ENCODE measurements around the gene NOSTRIN.
"Not testable (repeated sequence)": the region's sequence is repeated elsewhere in the genome, so short reads cannot be mapped to it uniquely, and the experiment has no call there.

The NOSTRIN gene

DNA sequence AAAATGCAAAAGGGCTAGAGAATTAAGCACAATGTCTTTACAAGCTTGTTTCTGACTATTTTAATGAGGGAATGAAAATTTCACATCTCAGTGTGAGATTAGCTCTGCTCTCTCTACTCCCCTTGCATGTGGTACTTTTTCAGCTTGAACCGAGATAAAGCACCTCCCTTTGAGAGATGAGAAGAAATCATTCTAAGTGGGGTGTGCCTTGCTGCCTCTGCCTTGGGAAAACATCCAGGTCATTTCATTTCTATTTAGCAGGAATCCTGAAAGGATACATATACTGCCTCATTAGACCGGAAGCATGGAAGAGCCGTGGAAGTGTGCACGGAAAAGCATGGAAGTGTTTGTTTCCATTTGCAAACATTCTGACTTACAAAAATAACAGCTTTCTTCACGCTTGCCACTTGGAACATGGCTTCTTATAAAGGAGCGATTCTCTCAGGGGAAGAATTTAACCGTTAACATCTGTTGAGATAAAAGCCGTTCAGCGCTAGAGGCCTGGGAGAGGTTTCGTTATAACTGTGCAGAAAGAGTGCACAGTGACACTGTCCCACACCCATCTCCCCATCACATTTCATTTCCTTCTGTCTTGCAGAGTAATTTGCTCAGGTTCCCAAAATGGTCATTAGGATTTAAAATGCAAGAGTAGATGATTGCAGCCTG is 16.7 kb downstream of the NOSTRIN start:
- DNase-seq (ENCODE audit: low read depth), result no peak

DNA sequence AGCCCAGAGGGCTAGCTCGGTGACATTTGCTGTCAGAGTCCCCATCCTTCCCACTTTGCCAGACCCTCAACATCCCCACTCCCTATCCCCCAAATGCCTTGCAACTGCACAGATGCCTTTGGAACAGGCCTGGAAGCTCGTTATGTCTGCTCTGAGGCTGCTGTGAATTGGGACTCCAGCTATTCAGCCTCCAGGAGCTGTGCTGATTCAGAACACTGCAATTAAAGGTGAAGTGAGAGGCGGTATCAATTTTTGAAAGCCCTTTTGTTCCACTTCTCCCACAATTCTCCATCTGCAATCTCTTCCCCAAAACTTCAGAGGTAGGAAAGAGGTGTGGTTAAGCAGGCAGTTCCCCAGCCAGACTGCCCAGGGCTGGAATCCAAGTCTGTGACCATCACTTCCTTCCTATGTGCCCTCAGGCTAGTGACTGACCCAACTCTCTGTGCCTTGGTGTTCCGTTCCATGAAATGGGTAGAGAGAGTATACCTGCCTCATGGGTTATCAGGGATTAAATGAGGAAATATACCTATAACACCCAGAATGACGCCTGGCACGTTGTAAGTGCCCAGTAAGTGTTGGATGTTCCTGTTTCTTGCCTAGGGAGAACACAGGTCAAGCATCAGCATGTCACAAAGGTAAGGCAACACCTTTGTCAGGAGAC is 17.5 kb downstream of the NOSTRIN start:
- DNase-seq (ENCODE audit: low read depth), result no peak

DNA sequence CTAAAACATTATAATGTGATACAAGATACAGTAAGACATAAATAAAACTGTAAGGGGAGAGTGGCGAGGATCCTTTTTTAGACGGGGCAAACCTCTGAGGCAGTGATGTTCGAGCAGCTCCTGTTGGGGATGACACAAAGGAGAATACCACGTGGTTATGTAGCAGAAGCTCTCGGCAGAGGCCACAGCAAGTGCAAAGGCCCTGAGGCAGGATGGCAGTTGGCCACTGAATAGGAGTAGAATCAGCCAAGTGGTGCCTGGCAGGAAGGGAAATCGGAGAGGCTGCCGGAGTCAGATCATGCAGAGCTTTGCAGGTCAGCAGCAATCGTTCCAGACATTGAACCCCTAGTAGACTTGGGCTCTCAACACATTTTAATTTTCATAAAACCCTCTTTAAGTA is 19.1 kb downstream of the NOSTRIN start:
- no peak for DNase-seq (ENCODE audit: low read depth)

DNA sequence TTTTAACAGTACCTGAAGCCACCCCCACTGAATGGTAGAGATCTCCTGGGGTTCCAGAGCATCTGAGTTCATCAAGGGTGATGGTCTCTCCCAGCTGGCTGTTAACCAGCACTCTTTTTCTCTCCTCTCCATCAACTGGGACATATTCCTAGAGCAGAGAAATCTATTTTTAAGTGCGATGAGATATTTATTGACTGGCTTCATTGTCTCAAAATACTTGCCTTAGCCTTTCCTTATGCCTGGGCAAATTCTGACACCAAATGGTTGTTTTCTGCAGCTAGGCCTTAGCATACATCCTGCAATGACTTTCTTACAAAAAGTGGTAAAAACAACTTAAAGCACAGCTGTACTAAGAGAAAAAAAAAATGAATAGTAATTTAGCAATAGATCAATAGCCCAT is 19.6 kb downstream of the NOSTRIN start:
- no peak for DNase-seq (ENCODE audit: low read depth)

DNA sequence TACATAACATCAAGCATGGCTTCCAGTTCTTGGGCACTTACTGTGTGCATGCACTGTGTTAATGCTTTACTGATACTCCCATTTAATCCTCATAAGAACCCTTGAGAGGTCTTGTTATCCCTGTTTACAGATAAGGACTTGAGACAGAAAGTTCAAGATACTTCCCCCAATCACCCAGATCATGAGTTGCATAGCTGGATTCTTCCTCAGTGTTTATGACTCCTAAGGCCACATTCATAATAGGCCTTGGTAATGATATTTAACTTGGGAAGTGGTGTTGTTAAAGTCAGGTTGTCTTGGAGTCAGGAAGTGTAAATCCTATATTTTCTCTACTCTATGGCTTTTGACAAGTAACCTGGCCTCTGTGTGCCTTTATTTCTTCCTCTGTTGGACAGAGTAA is 22.7 kb downstream of the NOSTRIN start:
- DNase-seq (ENCODE audit: low read depth), result no peak

DNA sequence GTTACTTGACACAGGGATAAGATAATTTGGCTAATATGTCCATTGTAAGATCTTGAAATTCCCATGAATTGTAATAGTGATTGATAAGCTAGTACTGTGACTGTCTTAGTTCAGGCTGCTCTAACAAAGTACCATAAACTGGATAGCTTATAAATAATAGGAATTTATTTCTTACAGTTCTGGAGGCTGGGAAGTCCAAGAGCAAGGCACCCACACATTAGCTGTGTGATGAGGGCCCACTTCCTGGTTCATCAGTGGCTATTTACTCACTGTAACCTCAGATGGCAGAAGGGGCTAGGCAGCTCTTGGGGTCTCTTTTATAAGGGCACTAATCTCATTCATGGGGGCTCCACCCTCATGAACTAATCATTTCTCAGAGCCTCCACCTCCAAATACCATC is 28.5 kb downstream of the NOSTRIN start:
- no peak for DNase-seq (ENCODE audit: low read depth)

DNA sequence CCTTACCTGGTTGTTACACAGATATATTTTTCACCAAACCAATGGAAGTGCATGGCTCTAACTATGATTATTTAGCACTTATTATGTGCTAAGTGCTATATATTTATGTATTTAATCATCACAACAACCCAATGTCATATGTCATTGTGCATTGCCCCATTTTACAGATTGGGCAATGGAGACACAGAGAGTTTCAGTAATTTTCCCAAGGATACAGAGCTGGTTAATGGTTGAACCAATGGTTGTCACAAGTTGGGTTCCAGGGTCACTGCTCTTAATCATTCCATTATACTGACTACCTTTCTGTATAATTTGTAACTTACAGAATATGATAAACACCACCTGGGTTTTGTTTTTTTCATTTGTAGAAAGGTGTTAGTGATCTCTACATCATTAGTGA is 29.2 kb downstream of the NOSTRIN start:
- no peak for DNase-seq (ENCODE audit: low read depth)

DNA sequence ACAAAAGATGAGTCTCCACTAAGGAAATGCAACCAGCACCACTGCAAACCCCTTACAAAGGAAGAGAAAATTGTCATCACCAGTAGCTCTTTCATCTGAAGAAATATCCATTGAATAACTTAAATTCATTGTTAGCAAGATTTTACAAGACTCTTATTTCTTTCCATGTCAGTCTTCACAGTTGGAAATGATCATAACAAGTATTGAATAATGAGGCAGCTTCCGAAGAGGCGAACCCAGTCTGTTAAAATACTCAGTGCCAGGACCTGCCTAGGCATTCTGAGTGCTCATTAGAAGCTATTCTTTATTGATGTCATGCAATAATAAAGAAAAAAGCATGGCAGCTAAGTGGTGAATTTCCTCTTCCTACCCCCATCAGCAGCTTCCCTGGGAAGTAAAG is 33.5 kb downstream of the NOSTRIN start:
- DNase-seq (ENCODE audit: low read depth), result no peak

DNA sequence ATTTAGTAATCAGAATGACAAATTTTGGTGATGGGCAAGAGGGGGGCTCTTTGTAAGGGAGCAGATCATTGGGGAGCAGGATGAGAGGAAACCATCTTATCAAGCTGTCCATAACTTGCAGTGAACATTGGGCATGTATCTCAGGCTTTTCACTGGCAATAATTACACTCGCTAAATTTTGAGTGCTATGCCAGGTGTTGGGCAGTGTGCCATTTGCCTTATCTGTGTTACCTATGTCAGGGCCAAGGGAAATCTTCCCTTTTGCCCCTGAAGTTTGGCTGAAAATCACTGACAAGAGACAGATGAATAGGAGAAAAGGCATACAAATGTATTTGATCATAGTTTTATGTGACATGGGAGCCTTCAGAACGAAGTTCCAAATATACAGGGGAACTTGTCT is 39.0 kb downstream of the NOSTRIN start:
- DNase-seq (ENCODE audit: low read depth), result no peak

DNA sequence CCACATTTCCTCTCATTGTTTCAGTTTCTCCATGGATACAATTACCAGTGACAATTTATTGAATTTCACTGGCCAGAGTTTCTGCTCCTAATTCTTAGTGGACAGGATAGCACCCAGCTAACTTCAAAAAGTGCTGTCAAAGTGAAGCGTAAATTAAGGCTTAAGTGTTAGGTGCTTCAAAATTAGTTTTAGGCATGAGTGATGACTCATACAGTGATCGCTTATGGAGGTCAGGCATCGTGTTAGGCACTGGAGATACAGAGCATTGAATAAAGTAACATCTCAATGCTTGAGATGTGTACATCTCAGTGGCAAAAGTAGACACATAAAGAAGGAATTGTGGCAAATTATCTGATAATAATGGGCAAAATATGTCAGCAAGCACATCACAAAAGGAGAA is 40.8 kb downstream of the NOSTRIN start:
- no peak for DNase-seq (ENCODE audit: low read depth)

DNA sequence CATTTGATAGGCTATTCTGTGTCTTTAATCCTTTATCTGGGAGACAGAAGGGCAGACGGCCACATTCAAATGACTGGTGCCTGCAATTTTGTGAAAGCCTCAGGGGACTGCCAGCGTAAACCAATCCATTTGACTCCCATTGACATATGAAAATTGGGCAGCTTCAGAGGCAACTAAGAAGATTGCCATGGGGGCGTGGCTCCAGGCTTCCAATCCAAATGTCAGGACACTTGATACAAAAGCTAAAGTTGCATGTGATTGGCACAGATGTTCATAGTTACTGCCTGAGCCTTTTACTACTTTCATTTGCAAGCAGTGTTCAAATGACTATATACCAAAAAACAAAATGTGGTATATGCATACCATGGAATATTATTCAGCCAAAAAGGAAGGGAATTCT is 45.8 kb downstream of the NOSTRIN start:
- DNase-seq (ENCODE audit: low read depth), result no peak

DNA sequence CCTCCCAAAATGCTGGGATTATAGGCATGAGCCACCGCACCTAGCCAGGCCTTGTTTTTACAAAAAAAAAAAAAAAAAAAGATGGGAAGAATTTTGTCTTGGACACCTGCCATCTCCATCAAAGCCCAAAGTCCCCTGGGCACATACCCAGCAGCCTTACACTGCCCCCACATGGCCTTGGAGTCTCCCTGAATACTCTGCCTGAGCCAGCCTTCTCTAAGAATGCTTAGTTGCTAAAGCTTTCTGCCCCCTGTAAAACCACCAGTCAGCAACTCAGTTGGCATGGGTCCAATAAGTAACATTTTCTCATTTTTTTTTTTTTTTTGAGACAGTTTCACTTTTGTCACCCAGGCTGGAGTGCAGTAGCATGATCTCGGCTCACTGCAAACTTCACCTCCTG is 47.2 kb downstream of the NOSTRIN start:
- peak; percentile 58 for DNase-seq (ENCODE audit: low read depth)

DNA sequence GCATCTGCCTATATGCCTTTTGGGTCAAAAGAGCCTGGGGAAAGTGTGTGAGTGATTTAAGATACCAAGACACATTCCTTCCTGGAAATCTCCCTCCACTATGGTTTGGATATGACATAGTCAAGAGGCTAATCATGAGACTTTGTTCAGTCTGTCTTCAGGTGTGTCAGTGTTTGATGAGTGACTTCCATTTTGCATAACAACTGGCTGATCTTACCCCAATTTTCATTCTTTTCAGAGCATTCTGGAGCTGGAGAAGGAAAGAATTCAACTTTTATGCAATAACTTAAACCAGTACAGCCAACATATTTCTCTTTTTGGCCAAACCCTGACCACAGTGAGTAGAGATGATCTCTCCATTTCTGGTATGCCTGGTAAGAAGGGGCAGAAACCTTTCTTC is 48.4 kb downstream of the NOSTRIN start:
- DNase-seq (ENCODE audit: low read depth), result no peak

DNA sequence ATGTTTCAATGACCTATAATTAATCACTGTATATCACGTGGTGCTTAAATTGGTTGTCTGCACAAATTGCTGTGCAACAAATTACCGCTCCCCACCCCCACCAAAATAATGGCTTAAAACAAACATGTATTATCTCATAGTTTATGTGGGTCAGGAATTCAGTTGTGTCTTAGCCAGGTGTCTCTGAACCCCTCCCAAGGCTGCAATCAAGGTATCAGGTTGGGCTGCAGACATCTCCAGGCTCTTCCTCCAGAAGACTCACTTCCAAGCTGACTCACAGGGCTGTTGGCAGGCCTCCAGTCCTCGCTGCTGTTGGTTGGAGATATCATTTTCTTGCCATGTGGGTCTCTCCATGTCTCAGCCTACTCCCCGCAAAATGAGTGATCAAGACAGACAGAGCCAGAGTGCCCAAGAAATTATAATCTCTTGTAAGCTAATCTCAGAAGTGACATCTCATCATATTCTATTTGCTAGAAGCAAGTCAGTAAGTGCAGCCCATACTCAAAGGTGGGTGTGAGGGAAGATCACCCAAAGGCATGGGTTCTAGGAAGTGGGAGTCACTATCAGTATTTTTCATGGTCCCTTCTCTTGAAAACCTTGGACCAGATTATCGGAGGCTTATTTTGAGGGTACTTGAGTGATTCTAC is 49.4 kb downstream of the NOSTRIN start:
- peak; percentile 91 for DNase-seq (ENCODE audit: low read depth)

DNA sequence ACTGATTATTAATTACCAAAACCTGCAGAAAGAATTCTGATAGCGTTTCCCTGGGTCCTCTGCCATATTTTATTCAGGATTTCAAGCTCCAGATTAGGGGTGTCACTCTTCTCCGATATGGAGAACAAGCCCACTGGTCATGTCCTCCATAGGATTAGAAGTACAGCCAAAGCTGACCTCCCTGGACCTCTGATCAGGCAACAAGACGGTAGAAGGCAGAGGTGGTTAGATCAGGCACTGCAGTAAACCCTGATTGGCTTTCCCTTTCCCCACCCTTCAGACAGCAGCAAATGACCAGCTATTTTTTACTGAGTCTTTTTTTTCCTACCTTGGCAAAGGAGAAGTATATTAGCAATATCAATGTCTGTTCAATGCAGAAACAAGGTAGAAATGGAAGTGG is 50.0 kb downstream of the NOSTRIN start:
- no peak for DNase-seq (ENCODE audit: low read depth)

DNA sequence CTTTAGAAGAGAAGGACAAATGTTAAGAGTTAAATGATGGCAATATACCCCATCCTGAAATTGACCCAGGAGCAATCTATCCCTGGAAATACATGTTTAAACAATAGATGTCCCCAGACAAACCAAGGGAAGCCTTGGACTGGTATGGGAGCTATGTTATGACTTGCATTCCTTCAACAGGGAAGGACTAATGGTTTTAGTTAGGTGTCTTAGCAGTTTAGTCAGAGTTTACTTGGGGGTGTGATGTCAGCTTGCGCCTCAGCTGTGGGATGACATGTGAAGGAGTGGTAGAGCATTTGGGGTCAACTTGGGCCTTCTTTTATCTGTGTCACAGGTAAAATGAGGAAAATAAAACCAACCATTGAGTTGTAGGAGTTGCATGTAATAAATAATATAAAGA is 51.0 kb downstream of the NOSTRIN start:
- no peak for DNase-seq (ENCODE audit: low read depth)

DNA sequence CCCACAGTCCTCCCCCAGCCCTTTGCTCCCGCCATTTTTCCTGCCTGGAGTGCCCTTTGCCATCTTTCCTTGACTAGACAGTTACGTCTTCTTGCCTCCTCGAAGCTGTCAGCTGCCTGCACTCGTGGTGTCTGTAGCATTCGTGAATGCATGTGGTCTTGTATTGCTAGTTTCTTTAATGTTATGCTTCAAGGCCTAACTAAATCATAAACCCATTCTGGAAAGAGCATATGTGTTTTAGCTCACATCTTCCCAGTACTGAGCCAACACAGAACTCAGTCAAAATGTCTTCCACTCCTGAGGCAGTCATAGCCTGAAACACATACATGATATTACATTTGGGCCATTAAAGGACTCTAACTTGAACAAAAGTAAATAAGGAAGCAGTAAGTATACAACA is 52.2 kb downstream of the NOSTRIN start:
- DNase-seq (ENCODE audit: low read depth), result no peak

DNA sequence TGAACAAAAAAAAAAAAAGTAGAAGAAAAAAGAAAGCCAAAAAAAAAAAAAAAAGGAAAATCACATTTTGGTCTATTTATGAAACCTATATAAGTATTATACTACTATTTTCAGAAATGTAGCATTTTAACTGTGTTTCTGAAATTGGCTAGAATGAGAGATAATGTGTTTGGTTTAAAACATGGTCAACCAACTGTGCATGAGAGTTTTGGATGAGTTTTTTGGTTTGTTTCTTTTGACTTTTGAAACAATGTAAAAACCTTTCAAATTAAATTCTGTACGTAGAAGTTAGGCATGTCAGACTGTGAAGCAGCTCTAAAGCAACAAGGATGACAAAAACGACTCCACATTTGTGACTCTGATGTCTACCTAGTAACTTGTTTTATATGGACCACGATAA is 53.2 kb downstream of the NOSTRIN start:
- no peak for DNase-seq (ENCODE audit: low read depth)

DNA sequence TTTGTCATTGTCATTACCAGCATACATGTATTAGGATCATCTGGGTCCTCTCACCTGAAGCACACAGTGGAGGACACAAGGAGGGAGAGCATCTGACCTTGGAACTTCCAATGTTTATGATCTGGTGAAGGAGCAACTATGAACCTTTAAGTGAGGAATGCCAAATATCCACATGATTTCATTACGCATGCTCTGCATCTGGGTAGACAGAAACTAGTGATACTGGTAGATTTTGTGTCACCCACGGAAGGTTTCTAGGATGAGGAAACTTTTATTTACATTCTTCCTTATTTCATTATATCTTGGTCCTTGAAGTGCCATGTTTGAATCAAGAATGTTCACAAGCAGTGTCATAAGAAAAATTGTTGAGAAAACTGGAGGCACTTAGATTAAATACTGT is 55.7 kb downstream of the NOSTRIN start:
- peak; percentile 6 for DNase-seq (ENCODE audit: low read depth)

DNA sequence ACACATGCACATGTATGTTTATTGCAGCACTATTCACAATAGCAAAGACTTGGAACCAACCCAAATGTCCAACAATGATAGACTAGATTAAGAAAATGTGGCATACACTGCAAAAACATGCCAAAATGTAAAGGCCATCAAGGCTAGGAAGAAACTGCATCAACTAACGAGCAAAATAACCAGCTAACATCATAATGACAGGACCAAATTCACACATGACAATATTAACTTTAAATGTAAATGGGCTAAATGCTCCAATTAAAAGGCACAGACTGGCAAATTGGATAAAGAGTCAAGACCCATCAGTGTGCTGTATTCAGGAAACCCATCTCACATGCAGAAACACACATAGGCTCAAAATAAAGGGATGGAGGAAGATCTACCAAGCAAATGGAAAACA is 64.7 kb downstream of the NOSTRIN start:
- not testable (repeated sequence) for DNase-seq (ENCODE audit: low read depth)

DNA sequence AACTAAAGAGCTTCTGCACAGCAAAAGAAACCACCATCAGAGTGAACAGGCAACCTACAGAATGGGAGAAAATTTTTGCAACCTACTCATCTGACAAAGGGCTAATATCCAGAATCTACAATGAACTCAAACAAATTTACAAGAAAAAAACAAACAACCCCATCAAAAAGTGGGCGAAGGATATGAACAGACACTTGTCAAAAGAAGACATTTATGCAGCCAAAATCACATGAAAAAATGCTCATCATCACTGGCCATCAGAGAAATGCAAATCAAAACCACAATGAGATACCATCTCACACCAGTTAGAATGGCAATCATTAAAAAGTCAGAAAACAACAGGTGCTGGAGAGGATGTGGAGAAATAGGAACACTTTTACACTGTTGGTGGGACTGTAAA is 67.9 kb downstream of the NOSTRIN start:
- not testable (repeated sequence) for DNase-seq (ENCODE audit: low read depth)

DNA sequence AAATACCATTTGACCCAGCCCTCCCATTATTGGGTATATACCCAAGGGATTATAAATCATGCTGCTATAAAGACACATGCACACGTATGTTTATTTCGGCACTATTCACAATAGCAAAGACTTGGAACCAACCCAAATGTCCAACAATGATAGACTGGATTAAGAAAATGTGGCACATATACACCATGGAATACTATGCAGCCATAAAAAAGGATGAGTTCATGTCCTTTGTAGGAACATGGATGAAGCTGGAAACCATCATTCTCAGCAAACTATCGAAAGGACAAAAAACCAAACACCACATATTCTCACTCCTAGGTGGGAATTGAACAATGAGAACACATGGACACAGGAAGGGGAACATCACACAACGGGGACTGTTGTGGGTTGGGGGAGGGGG is 68.4 kb downstream of the NOSTRIN start:
- not testable (repeated sequence) for DNase-seq (ENCODE audit: low read depth)

DNA sequence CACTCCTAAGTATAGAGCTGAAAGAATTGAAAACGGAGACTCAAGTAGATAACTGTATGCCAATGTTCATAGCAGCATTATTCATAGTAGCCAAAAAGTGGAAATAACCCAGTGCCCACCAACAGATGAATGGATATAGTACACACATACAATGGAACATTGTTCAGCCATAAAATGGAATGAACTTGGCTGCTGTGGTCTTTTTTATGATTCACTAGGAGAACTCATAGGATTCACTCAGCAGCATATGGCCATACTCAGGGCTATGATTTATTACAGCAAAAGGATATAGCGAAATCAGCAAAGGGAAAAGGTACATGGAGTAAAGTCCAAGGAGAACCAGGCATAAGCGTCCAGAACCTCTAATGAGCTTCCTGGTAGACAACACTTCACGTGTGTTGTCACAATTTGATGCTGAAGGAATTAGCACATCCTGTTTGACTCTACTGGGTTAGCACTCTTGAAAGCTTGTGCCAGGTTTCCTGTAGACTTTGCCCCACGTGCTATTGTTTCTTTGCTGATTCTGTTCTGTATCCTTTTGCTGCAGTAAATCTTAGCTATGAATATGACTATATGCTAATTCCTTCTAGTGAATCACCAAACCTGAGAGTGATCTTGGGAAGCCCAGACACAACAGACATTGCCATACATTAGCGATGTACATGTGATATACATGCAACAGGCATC is 72.1 kb downstream of the NOSTRIN start:
- DNase-seq (ENCODE audit: low read depth), result no peak
